ENCODE measurements around the gene THRB. TPM values are rescaled to one million over a fixed set of nuclear protein-coding genes. Genes with fewer than 3 reads are reported as not detected.

THRB gene
- polyA plus RNA-seq, 1 of the 3 experiments (the other 2 are of a cell fraction): 0.02 TPM

DNA sequence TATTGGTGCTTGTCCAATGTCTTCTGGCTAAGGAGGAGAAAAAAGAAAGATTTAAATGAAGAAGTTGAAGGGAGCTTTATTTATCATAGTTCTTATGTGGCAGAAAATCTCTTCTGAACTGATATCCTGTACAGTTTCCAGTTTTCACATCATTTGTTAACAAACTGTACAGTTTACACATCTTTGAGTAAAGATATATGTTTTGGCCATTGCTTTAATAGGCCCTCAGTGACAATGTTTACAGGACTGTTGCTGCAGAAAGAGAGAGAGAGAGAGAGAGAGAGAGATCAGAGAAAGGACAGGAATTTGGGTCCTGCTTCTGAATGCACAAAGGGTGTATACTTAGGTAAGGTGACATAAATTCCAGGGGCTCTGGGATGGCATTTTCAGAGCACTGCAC is 361.2 kb downstream of the THRB start:
- Histone ChIP-seq H3K4me3 (ENCODE audit: low read depth in 2 of 2, low read length in 1 of 2) (no peak overlapping the region), H3K9ac (no peak overlapping the region), H3K4me2 (no peak overlapping the region), H3K9me3 (no peaks in the 10 kb centered on the region), H3F3A (replicated peaks; ENCODE audit: insufficient read depth) (no peaks in the 10 kb centered on the region), H3K27me3 (ENCODE audit: insufficient read depth) (no peaks in the 10 kb centered on the region), H3K27ac (ENCODE audit: low read depth in 2 of 2, low read length in 1 of 2) (no peak overlapping the region), H3K79me2 (ENCODE audit: insufficient read depth) (no peaks in the 10 kb centered on the region), H3K36me3 (replicated peaks in 1 of 2; ENCODE audit: control insufficient read depth in 1 of 2, insufficient read depth in 2 of 2, low read length in 1 of 2) (no peaks in the 10 kb centered on the region), H3K4me1 (ENCODE audit: control insufficient read depth in 1 of 2, insufficient read depth in 2 of 2, low read depth in 1 of 2, low read length in 1 of 2) (peaks cover 0 to 5% of the 10 kb centered on the region in 2 experiments; a peak in 3 of 4 replicates), H4K20me1 (ENCODE audit: insufficient read depth) (no peaks in the 10 kb centered on the region), H3K9me2 (no peaks in the 10 kb centered on the region), H2AFZ (ENCODE audit: low read depth) (no peak overlapping the region)
- POLR2A ChIA-PET: no interaction called here
- CTCF ChIA-PET: interaction anchor here (1.0 kb wide), 1 partner anchor 35 kb away, joined by 3 read pairs; no protein-coding TSS in a partner anchor
- TF ChIP-seq GABPA (IDR thresholded peaks at IDR 0.05; ENCODE audit: low read depth): no peak
- no peak for TF ChIP-seq REST (IDR thresholded peaks at IDR 0.05; ENCODE audit: low read depth, low read length)
- no peak for TF ChIP-seq TCF12 (IDR thresholded peaks at IDR 0.05)
- TF ChIP-seq, protein P1, sequence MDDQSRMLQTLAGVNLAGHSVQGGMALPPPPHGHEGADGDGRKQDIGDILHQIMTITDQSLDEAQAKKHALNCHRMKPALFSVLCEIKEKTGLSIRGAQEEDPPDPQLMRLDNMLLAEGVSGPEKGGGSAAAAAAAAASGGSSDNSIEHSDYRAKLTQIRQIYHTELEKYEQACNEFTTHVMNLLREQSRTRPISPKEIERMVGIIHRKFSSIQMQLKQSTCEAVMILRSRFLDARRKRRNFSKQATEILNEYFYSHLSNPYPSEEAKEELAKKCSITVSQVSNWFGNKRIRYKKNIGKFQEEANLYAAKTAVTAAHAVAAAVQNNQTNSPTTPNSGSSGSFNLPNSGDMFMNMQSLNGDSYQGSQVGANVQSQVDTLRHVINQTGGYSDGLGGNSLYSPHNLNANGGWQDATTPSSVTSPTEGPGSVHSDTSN (IDR thresholded peaks at IDR 0.05): no peak
- no peak for TF ChIP-seq FOXJ3 (CRISPR knock-in tag; IDR thresholded peaks at IDR 0.05)
- no peak for TF ChIP-seq USF2 (IDR thresholded peaks at IDR 0.05; ENCODE audit: borderline replicate concordance, low read depth, low read length)
- TF ChIP-seq, protein P2, sequence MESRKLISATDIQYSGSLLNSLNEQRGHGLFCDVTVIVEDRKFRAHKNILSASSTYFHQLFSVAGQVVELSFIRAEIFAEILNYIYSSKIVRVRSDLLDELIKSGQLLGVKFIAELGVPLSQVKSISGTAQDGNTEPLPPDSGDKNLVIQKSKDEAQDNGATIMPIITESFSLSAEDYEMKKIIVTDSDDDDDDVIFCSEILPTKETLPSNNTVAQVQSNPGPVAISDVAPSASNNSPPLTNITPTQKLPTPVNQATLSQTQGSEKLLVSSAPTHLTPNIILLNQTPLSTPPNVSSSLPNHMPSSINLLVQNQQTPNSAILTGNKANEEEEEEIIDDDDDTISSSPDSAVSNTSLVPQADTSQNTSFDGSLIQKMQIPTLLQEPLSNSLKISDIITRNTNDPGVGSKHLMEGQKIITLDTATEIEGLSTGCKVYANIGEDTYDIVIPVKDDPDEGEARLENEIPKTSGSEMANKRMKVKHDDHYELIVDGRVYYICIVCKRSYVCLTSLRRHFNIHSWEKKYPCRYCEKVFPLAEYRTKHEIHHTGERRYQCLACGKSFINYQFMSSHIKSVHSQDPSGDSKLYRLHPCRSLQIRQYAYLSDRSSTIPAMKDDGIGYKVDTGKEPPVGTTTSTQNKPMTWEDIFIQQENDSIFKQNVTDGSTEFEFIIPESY (IDR thresholded peaks at IDR 0.05; ENCODE audit: borderline replicate concordance, low read depth): no peak
- TF ChIP-seq EP300 (IDR thresholded peaks at IDR 0.05; ENCODE audit: borderline replicate concordance in 1 of 2, low read depth in 1 of 2, low read length in 1 of 2): no peak
- no peak for TF ChIP-seq RCOR1 (IDR thresholded peaks at IDR 0.05; ENCODE audit: low read length)
- no peak for TF ChIP-seq CTCF (IDR thresholded peaks at IDR 0.05)
- no peak for TF ChIP-seq NFIC (IDR thresholded peaks at IDR 0.05; ENCODE audit: borderline replicate concordance)
- no peak for TF ChIP-seq TAF1 (IDR thresholded peaks at IDR 0.05; ENCODE audit: borderline replicate concordance, low read depth, low read length)
- TF ChIP-seq MEF2A (IDR thresholded peaks at IDR 0.05; ENCODE audit: borderline replicate concordance, low read depth): no peak
- no peak for TF ChIP-seq YY1 (IDR thresholded peaks at IDR 0.05; ENCODE audit: low read depth)
- TF ChIP-seq ELF1 (IDR thresholded peaks at IDR 0.05): no peak
- DNase-seq: no peak
